ENCODE results near the gene TBC1D8. TPM values are rescaled to one million over a fixed set of nuclear protein-coding genes. Genes with fewer than 3 reads are reported as not detected.

Gene TBC1D8
- total and polyA plus RNA-seq, 9 of the 15 experiments (the other 6 are each of a cell fraction or from before 2014, with no cell fraction given): 0.36 to 1.3 (median 0.82) TPM

DNA sequence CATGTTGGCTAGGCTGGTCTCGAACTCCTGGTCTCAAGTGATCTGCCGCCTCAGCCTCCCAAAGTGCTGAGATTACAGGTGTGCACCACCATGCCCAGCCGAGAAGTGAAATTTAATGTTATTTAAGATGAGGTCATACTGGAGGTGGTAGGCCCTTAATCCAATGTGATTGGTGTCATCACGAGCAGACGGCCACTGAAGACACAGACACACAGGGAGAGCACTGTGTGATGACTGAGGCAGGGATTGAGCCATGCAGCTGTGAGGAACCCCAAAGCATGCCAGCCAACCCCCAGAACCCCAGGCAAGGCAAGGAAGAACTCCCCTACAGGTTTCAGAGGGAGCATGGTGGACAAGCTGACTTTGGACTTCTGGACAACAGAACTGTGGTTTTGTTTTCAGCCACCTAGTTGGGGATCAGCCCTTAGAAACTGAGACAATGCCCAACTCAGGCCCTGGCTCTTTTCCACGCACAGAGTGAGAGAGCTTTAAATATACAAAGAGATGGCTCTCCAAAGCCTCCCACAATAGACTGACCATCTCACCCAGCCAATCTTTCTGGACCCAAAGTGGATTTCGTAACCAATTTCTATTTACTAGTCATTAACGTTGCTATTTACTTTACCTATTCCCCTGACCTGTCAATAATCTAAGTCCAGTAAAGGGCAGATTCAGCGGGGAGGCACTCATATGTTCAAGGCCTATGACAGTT is 34.2 kb downstream of the TBC1D8 start:
- no peak overlapping the region for H3K4me3 ChIP-seq
- intact Hi-C loops (cut with micrococcal nuclease): no loop called here
- no peak for ATAC-seq
- ChIA-PET POLR2A (no interaction called here), CTCF (ENCODE audit: low intra/inter-chr PET ratio) (no interaction called here)
- FAIRE-seq: no peak
- H3K9me3 ChIP-seq (replicated peaks; ENCODE audit: control insufficient read depth, insufficient read depth, low read depth, low read length): no peaks in the 10 kb centered on the region
- peaks cover 13 to 51% of the 10 kb centered on the region in 2 experiments; a peak in 4 of 5 replicates for H3K27me3 ChIP-seq (ENCODE audit: control insufficient read depth in 2 of 2, insufficient read depth in 2 of 2, low read length in 2 of 2)
- BruUV-seq (replicated peaks): no TSS peak
- in situ Hi-C loops (cut with MboI): no loop called here
- TF ChIP-seq, protein P1, sequence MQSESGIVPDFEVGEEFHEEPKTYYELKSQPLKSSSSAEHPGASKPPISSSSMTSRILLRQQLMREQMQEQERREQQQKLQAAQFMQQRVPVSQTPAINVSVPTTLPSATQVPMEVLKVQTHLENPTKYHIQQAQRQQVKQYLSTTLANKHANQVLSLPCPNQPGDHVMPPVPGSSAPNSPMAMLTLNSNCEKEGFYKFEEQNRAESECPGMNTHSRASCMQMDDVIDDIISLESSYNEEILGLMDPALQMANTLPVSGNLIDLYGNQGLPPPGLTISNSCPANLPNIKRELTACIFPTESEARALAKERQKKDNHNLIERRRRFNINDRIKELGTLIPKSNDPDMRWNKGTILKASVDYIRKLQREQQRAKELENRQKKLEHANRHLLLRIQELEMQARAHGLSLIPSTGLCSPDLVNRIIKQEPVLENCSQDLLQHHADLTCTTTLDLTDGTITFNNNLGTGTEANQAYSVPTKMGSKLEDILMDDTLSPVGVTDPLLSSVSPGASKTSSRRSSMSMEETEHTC (IDR thresholded peaks at IDR 0.05): no peak
- TF ChIP-seq ATF7 (IDR thresholded peaks at IDR 0.05): no peak
- TF ChIP-seq, protein P2, sequence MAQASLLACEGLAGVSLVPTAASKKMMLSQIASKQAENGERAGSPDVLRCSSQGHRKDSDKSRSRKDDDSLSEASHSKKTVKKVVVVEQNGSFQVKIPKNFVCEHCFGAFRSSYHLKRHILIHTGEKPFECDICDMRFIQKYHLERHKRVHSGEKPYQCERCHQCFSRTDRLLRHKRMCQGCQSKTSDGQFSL (CRISPR knock-in tag; IDR thresholded peaks at IDR 0.05): no peak
- TF ChIP-seq, protein P2 (tag; IDR thresholded peaks at IDR 0.05): no peak
- TF ChIP-seq THRAP3 (IDR thresholded peaks at IDR 0.05; ENCODE audit: borderline replicate concordance): no peak
- no peak for TF ChIP-seq SREBF2 (CRISPR knock-in tag; IDR thresholded peaks at IDR 0.05)
- no peak for TF ChIP-seq RAD21 (CRISPR knock-in tag; conservative IDR thresholded peaks at IDR 0.05 in 1 of 2, IDR thresholded peaks at IDR 0.05 in 1 of 2)
- TF ChIP-seq KDM1A (IDR thresholded peaks at IDR 0.05): no peak
- TF ChIP-seq CBX2 (IDR thresholded peaks at IDR 0.05; ENCODE audit: insufficient read depth, low read length, poor library complexity, severe bottlenecking): no peak
- no peak for TF ChIP-seq ZNF444 (CRISPR knock-in tag; IDR thresholded peaks at IDR 0.05)
- no peak for TF ChIP-seq DDX20 (tag; IDR thresholded peaks at IDR 0.05; ENCODE audit: low read depth)
- TF ChIP-seq, protein P3, sequence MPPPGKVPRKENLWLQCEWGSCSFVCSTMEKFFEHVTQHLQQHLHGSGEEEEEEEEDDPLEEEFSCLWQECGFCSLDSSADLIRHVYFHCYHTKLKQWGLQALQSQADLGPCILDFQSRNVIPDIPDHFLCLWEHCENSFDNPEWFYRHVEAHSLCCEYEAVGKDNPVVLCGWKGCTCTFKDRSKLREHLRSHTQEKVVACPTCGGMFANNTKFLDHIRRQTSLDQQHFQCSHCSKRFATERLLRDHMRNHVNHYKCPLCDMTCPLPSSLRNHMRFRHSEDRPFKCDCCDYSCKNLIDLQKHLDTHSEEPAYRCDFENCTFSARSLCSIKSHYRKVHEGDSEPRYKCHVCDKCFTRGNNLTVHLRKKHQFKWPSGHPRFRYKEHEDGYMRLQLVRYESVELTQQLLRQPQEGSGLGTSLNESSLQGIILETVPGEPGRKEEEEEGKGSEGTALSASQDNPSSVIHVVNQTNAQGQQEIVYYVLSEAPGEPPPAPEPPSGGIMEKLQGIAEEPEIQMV (tag; conservative IDR thresholded peaks at IDR 0.05; ENCODE audit: low read depth): no peak
- TF ChIP-seq, protein P4, sequence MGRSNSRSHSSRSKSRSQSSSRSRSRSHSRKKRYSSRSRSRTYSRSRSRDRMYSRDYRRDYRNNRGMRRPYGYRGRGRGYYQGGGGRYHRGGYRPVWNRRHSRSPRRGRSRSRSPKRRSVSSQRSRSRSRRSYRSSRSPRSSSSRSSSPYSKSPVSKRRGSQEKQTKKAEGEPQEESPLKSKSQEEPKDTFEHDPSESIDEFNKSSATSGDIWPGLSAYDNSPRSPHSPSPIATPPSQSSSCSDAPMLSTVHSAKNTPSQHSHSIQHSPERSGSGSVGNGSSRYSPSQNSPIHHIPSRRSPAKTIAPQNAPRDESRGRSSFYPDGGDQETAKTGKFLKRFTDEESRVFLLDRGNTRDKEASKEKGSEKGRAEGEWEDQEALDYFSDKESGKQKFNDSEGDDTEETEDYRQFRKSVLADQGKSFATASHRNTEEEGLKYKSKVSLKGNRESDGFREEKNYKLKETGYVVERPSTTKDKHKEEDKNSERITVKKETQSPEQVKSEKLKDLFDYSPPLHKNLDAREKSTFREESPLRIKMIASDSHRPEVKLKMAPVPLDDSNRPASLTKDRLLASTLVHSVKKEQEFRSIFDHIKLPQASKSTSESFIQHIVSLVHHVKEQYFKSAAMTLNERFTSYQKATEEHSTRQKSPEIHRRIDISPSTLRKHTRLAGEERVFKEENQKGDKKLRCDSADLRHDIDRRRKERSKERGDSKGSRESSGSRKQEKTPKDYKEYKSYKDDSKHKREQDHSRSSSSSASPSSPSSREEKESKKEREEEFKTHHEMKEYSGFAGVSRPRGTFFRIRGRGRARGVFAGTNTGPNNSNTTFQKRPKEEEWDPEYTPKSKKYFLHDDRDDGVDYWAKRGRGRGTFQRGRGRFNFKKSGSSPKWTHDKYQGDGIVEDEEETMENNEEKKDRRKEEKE (IDR thresholded peaks at IDR 0.05; ENCODE audit: borderline replicate concordance in 1 of 2, control insufficient read depth in 1 of 2, low read depth in 2 of 2, low read length in 1 of 2): no peak
- no peaks in the 10 kb centered on the region for H3K9me1 ChIP-seq (ENCODE audit: control insufficient read depth, insufficient read depth, low read length)
- H3K4me1 ChIP-seq (replicated peaks in 1 of 2; ENCODE audit: control insufficient read depth in 2 of 2, insufficient read depth in 2 of 2, low read length in 2 of 2): no peaks in the 10 kb centered on the region
- no peak overlapping the region for H2AFZ ChIP-seq (ENCODE audit: low read depth, low read length)
- no peaks in the 10 kb centered on the region for H3K36me3 ChIP-seq (ENCODE audit: control insufficient read depth, insufficient read depth, low read length)
- 0 out of 2 replicates have a peak, but pooled peaks cover 2% of the 10 kb centered on the region for H4K20me1 ChIP-seq (replicated peaks; ENCODE audit: control insufficient read depth, insufficient read depth, low read length)
- H3K9ac ChIP-seq (ENCODE audit: insufficient read depth in 1 of 2, low read depth in 2 of 2, low read length in 2 of 2): no peak overlapping the region
- no peak overlapping the region for H3K4me2 ChIP-seq (ENCODE audit: insufficient read depth, low read length)
- H3K79me2 ChIP-seq (ENCODE audit: control insufficient read depth, insufficient read depth, low read length): no peaks in the 10 kb centered on the region
- no peak for DNase-seq (ENCODE audit: extremely low read depth in 1 of 4, low spot score in 3 of 4)
- WGBS (ENCODE audit: insufficient coverage, low coverage, missing lambda C conversion rate): 9% methylated on average over 9 of the region's 9 CpGs
- H3K27ac ChIP-seq (ENCODE audit: extremely low read depth, low read depth, low read length): no peak overlapping the region

Data from K562 (cell line).